Vagina (tissue), 2 donors: ENCODE results near the gene EGFR. TPM values are rescaled to one million over a fixed set of nuclear protein-coding genes. Genes with fewer than 3 reads are reported as not detected.

Experiments used
- DNase-seq, 2 donors: peaks; one replicate each; pipeline ENCODE4 v3.0.0-alpha.2; 2017; ENCODE audit errors: extremely low spot score in 2 of 2
- H3K27ac ChIP-seq: fragments of 200-600 bp; sonication (generic); one replicate; pipeline ENCODE4 v1.5.1; 2019
- H3K27me3 ChIP-seq: fragments of 200-600 bp; sonication (generic); one replicate; pipeline ENCODE4 v1.5.1; 2019
- H3K36me3 ChIP-seq, 2 donors: fragments of 200-600 bp; sonication (generic); one replicate each; pipeline ENCODE4 v1.5.1; 2017 to 2019
- H3K4me1 ChIP-seq: fragments of 200-600 bp; sonication (generic); one replicate; pipeline ENCODE4 v1.5.1; 2019
- H3K4me3 ChIP-seq, 2 donors: fragments of 200-600 bp; sonication (generic); 1 replicate in 1 of 2; 2 replicates in 1 of 2; pipeline ENCODE4 v1.5.1; 2016 to 2019
- H3K9me3 ChIP-seq: fragments of 200-600 bp; sonication (generic); one replicate; pipeline ENCODE4 v1.5.1; 2019
- POLR2A ChIP-seq, 2 donors: fragments of 450-650 bp; IDR thresholded peaks; one replicate each; pipeline ENCODE4 v1.6.1; 2017; ENCODE audit warnings: antibody characterized with exemption in 2 of 2, mild to moderate bottlenecking in 2 of 2, moderate library complexity in 2 of 2
- POLR2AphosphoS5 ChIP-seq, 2 donors: sonication (generic); formaldehyde crosslinking; IDR thresholded peaks; one replicate each; pipeline ENCODE4 v1.9.0; 2017; ENCODE audit warnings: antibody characterized with exemption in 2 of 2, mild to moderate bottlenecking in 2 of 2, low read depth in 1 of 2; ENCODE audit not compliant: insufficient read depth in 1 of 2
- intact Hi-C: fragments of 100-400 bp; cut with DNase I; formaldehyde crosslinking; loops from one replicate; pipeline ENCODE4 v1.15.1; 2023
- total RNA-seq: library from RNA; depleted of rRNA; stranded (reverse); fragments of >200 nt; gene quantifications from one replicate; pipeline ENCODE4 v1.2.3, GENCODE V29; 2016
- TF ChIP-seq, protein P1 (sequence below), 3 experiments: fragments of 450-650 bp in 2 of 3; fragments of 200-600 bp in 1 of 3; sonication (generic) in 1 of 3; IDR thresholded peaks; one replicate each; pipeline ENCODE4 v1.5.1; 2017 to 2019; ENCODE audit warnings: antibody characterized with exemption in 3 of 3, mild to moderate bottlenecking in 2 of 3, moderate library complexity in 2 of 3

The EGFR gene
- total RNA-seq, 1 donor from 2014 or later: 130 TPM

DNA sequence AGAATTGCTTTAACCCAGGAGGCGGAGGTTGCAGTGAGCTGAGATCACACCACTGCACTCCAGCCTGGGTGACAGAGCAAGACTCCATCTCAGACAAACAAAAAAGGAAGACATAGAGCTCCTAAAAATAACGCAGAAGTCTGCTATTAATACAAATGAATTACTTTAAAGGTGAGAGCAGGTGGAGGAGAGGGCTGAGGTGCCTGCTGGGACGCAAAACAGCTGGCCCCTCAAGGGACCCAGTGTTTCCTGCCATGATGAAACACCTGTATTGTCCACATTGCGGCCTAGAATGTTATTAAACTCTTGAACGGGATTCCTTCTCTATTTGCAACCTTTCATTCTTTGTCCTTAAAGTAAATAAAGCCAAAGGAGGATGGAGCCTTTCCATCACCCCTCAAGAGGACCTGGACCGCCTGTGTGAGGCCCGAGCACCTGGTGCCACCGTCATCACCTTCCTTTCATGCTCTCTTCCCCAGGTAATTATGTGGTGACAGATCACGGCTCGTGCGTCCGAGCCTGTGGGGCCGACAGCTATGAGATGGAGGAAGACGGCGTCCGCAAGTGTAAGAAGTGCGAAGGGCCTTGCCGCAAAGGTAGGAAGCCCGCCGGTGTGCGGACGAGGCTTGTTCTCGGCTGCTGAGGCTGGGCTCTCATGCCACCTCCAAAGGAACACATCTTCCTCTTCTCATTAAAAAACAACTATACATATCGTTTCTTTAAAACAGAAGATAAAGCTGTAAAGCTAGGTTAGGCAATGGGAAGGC lies 136.7 kb downstream of the EGFR start:
- intact Hi-C loops: no loop called here
- H3K27ac ChIP-seq: no peak overlapping the region
- H3K27me3 ChIP-seq: no peaks in the 10 kb centered on the region
- H3K4me3 ChIP-seq: no peak overlapping the region
- TF ChIP-seq POLR2AphosphoS5 (IDR thresholded peaks at IDR 0.05; ENCODE audit: insufficient read depth in 1 of 2, low read depth in 1 of 2): no peak
- no peak for TF ChIP-seq POLR2A (IDR thresholded peaks at IDR 0.05)
- TF ChIP-seq, protein P1, sequence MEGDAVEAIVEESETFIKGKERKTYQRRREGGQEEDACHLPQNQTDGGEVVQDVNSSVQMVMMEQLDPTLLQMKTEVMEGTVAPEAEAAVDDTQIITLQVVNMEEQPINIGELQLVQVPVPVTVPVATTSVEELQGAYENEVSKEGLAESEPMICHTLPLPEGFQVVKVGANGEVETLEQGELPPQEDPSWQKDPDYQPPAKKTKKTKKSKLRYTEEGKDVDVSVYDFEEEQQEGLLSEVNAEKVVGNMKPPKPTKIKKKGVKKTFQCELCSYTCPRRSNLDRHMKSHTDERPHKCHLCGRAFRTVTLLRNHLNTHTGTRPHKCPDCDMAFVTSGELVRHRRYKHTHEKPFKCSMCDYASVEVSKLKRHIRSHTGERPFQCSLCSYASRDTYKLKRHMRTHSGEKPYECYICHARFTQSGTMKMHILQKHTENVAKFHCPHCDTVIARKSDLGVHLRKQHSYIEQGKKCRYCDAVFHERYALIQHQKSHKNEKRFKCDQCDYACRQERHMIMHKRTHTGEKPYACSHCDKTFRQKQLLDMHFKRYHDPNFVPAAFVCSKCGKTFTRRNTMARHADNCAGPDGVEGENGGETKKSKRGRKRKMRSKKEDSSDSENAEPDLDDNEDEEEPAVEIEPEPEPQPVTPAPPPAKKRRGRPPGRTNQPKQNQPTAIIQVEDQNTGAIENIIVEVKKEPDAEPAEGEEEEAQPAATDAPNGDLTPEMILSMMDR (IDR thresholded peaks at IDR 0.05): no peak
- no peak for DNase-seq
- H3K36me3 ChIP-seq: peaks cover 0 to 96% of the 10 kb centered on the region in 2 donors
- no peaks in the 10 kb centered on the region for H3K9me3 ChIP-seq
- no peaks in the 10 kb centered on the region for H3K4me1 ChIP-seq

DNA sequence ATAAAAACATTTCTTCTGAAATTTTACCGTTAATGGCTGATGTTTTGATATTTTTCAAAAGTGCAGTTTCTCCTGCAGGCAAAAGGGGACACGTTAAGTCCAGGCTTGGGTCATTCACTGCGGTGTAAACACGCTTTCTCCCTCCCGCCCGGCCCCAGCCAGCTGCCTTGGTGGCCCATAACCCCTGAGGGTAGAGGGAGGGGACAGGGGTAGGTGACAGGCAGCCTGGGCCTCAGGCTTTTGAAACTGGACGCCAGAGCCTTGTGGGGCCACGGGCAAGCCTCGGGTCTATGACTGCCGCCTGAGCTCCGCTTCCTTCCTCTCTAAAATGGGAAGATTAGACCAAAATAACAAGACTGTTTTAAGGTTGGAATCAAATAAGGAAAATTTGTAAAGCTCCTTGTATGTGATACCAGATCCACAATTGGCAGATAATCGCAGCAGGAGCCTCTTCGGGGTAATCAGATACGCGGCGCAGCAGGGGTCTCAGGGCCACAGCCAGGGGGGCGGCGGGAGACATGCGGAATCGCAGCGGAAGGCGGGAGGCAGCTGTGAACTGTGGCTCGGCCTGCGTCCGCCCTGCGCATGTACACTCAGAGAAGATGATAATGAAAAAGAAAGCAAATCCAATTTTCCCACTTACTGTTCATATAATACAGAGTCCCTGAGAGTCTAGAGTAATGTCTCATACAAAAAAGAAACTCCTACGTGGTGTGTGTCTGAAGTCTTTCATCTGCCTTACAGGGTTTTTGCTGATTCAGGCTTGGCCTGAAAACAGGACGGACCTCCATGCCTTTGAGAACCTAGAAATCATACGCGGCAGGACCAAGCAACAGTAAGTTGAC lies 138.3 kb downstream of the EGFR start:
- Histone ChIP-seq H3K4me3 (no peak overlapping the region), H3K27me3 (no peaks in the 10 kb centered on the region), H3K27ac (no peak overlapping the region), H3K4me1 (no peaks in the 10 kb centered on the region), H3K9me3 (no peaks in the 10 kb centered on the region), H3K36me3 (peaks cover 0 to 89% of the 10 kb centered on the region in 2 donors)
- intact Hi-C loops: no loop called here
- peak in 1 of 2 donors; percentile 19 for DNase-seq
- TF ChIP-seq POLR2A (IDR thresholded peaks at IDR 0.05) (no peak), POLR2AphosphoS5 (IDR thresholded peaks at IDR 0.05; ENCODE audit: insufficient read depth in 1 of 2, low read depth in 1 of 2) (no peak)
- TF ChIP-seq, protein P1 (IDR thresholded peaks at IDR 0.05): no peak

DNA sequence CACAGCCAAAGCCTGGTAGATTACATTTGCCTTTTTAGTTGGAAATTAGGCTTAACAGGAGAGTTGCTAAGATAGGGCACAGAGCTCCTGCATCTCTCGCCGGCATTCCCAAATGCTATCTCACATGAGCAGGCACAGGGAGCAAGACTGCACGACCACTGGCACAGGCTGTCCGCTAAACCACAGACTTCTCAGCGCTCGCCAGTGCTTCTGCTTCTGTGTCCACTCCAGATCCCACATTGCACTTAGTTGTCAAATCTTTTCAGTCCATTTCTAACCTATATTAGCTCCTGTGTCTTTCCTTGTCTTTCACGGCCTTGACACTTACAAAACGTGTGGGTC lies 138.9 kb downstream of the EGFR start:
- TF ChIP-seq POLR2A (IDR thresholded peaks at IDR 0.05) (no peak), POLR2AphosphoS5 (IDR thresholded peaks at IDR 0.05; ENCODE audit: insufficient read depth in 1 of 2, low read depth in 1 of 2) (no peak)
- TF ChIP-seq, protein P1 (IDR thresholded peaks at IDR 0.05): no peak
- H3K4me1 ChIP-seq: no peaks in the 10 kb centered on the region
- intact Hi-C loops: no loop called here
- no peaks in the 10 kb centered on the region for H3K9me3 ChIP-seq
- H3K36me3 ChIP-seq: peaks cover 0 to 87% of the 10 kb centered on the region in 2 donors
- H3K27me3 ChIP-seq: no peaks in the 10 kb centered on the region
- H3K4me3 ChIP-seq: no peak overlapping the region
- no peak overlapping the region for H3K27ac ChIP-seq
- DNase-seq: peak; percentile 22 to 83

DNA sequence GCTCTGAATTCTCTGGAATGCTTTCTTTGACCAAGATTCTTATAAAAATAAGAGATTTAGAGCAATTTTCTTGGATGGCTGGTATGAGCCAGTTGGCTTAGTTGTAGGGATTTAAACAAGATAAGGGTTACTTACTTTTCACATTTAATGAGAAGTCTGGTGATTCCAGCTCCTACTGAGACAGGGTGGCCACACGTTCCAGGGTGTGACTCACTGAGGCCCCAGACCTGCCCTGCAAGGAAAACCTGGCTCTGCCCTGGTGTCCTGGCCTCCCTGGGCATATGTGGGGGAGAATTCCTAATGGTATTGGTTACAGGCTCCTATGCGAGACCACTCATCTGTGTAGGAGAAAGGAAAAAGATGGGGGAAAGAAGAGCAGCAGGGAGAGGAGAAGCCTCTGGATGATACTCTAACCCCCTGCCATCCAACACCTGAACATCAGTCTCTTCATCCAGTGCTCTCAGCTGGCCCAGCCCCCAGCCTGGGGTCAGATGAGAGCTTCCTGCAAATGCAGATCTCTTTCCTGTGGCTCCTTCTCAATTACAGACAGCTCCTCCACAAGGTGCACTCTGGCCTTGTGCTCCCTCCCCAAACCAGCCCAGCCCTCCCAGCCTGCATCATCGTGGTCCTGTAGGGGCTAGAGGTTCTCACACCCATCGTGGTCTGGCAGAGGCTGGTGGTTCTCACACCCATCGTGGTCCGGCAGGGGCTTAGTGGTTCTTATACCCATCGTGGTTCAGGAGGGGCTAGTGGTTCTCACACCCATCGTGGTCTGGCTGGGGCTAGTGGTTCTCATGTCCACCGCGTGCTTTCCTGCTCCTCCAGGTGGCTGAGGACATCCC lies 139.9 kb downstream of the EGFR start:
- H3K4me3 ChIP-seq: no peak overlapping the region

More for the DNA sequence above, 139.9 kb downstream of the EGFR start:
- DNase-seq: peak; percentile 81 to 82
- TF ChIP-seq POLR2AphosphoS5 (IDR thresholded peaks at IDR 0.05; ENCODE audit: insufficient read depth in 1 of 2, low read depth in 1 of 2) (no peak), POLR2A (IDR thresholded peaks at IDR 0.05) (no peak)
- TF ChIP-seq, protein P1 (IDR thresholded peaks at IDR 0.05): no peak
- Histone ChIP-seq H3K36me3 (peaks cover 0 to 83% of the 10 kb centered on the region in 2 donors), H3K4me1 (no peaks in the 10 kb centered on the region), H3K27me3 (no peaks in the 10 kb centered on the region), H3K9me3 (no peaks in the 10 kb centered on the region), H3K27ac (no peak overlapping the region)
- intact Hi-C loops: no loop called here
